ENCODE results near the gene CELF1. TPM values are rescaled to one million over a fixed set of nuclear protein-coding genes. Genes with fewer than 3 reads are reported as not detected.
"Not testable (repeated sequence)": the region's sequence is repeated elsewhere in the genome, so short reads cannot be mapped to it uniquely, and the experiment has no call there.

Gene CELF1
- total and polyA plus RNA-seq, 9 of the 15 experiments (the other 6 are each of a cell fraction or from before 2014, with no cell fraction given) = 11.3 to 142 (median 77.4) TPM

DNA sequence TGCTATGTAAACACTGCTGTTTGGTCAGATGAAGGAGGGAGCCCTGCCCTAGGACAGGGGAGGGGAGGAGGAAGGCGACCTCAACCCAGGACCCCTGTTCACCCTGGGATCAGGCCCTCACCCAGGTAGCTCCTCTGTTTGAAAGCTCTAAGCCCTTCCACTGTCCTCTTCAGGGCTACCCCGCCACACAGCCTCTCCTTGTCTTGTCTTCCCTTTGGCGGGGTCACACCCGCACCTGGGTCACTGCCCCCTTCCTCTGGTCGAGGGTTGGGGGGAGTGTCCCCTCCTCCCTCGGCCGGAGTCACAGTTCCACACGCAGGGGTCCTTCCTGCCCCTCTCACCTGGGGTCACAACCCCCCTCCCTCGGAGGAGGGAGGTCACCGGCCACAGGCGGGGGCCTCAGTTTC lies 12.0 kb upstream of the CELF1 start (continued):
- TF ChIP-seq, protein P1, sequence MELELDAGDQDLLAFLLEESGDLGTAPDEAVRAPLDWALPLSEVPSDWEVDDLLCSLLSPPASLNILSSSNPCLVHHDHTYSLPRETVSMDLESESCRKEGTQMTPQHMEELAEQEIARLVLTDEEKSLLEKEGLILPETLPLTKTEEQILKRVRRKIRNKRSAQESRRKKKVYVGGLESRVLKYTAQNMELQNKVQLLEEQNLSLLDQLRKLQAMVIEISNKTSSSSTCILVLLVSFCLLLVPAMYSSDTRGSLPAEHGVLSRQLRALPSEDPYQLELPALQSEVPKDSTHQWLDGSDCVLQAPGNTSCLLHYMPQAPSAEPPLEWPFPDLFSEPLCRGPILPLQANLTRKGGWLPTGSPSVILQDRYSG (tag; conservative IDR thresholded peaks at IDR 0.05; ENCODE audit: low read depth) = 0 out of 2 replicates have a peak, but pooled peaks have one; percentile 31
- TF ChIP-seq ZBTB8A (IDR thresholded peaks at IDR 0.05; ENCODE audit: partially characterized antibody) = no peak
- TF ChIP-seq MYNN (IDR thresholded peaks at IDR 0.05) = no peak
- no peak for TF ChIP-seq MYNN (CRISPR knock-in tag; IDR thresholded peaks at IDR 0.05)
- TF ChIP-seq TCF3 (CRISPR knock-in tag; IDR thresholded peaks at IDR 0.05) = no peak
- no peak for TF ChIP-seq SMC3 (conservative IDR thresholded peaks at IDR 0.05; ENCODE audit: insufficient read depth, low read depth, low read length)
- TF ChIP-seq SAFB (IDR thresholded peaks at IDR 0.05; ENCODE audit: borderline replicate concordance, low read depth, low read length) = no peak
- TF ChIP-seq ASH1L (IDR thresholded peaks at IDR 0.05; ENCODE audit: borderline replicate concordance, low read depth, partially characterized antibody) = no peak

DNA sequence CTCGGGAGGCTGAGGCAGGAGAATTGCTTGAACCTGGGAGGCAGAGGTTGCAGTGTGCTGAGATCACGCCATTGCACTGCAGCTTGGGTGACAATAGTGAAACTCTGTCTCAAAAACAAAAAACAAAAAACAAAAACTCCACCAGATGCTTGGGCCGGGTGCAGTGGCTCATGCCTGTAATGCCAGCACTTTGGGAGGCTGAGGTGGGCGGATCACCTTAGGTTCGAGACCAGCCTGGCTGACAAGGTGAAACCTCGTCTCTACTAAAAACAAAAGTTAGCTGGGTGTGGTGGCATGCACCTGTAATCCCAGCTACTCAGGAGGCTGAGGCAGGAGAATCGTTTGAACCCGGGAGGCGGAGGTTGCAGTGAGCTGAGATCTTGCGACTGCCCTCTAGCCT lies 11.4 kb upstream of the CELF1 start:
- H3K9me1 ChIP-seq (ENCODE audit: control insufficient read depth, insufficient read depth, low read length); H3K4me3 ChIP-seq; CTCF ChIA-PET (ENCODE audit: low intra/inter-chr PET ratio); H2AFZ ChIP-seq (ENCODE audit: low read depth, low read length); ATAC-seq; H3K9me3 ChIP-seq (replicated peaks; ENCODE audit: control insufficient read depth, insufficient read depth, low read depth, low read length); DNase-seq (ENCODE audit: extremely low read depth in 1 of 4, low spot score in 3 of 4); H3K27me3 ChIP-seq (ENCODE audit: control insufficient read depth in 2 of 2, insufficient read depth in 2 of 2, low read length in 2 of 2); FAIRE-seq; BruUV-seq (replicated peaks); H3K27ac ChIP-seq (ENCODE audit: extremely low read depth, low read depth, low read length); in situ Hi-C loops (cut with MboI); intact Hi-C loops (cut with micrococcal nuclease); H4K20me1 ChIP-seq (replicated peaks; ENCODE audit: control insufficient read depth, insufficient read depth, low read length): not testable (repeated sequence)
- Histone ChIP-seq H3K4me1 (replicated peaks in 1 of 2; ENCODE audit: control insufficient read depth in 2 of 2, insufficient read depth in 2 of 2, low read length in 2 of 2) (peaks cover 10 to 40% of the 10 kb centered on the region in 2 experiments; a peak in 4 of 5 replicates), H3K36me3 (ENCODE audit: control insufficient read depth, insufficient read depth, low read length) (peaks cover 11% of the 10 kb centered on the region; the same call in 1 of the 3 replicates), H3K79me2 (ENCODE audit: control insufficient read depth, insufficient read depth, low read length) (peaks cover 39% of the 10 kb centered on the region), H3K9ac (ENCODE audit: insufficient read depth in 1 of 2, low read depth in 2 of 2, low read length in 2 of 2) (peak overlapping the region; percentile 58 to 99), H3K4me2 (ENCODE audit: insufficient read depth, low read length) (0 out of 2 replicates have a peak overlapping the region, but pooled peaks have one; percentile 92)
- 0 out of 4 replicates have a peak, but pooled peaks of 1 of the 2 experiments have one; percentile 7 for TF ChIP-seq HDAC1 (IDR thresholded peaks at IDR 0.05)
- TF ChIP-seq SMARCA5 (IDR thresholded peaks at IDR 0.05) = 0 out of 2 replicates have a peak, but pooled peaks have one; percentile 13
- 0 out of 2 replicates have a peak, but pooled peaks have one; percentile 22 for TF ChIP-seq BCOR (IDR thresholded peaks at IDR 0.05)
- WGBS (ENCODE audit: insufficient coverage, low coverage, missing lambda C conversion rate) = 91% methylated on average over 10 of the region's 10 CpGs
- POLR2A ChIA-PET = interaction anchor here (0.6 to 3.2 kb wide), 9 partner anchors 8 to 219 kb away, joined by 3 to 23 read pairs (median 4); partner anchors contain the start of genes CELF1 and FAM180B
